ENCODE measurements around the gene CXCL5.
A peak's percentile ranks its signal among the peaks of the same experiment; 100 is the strongest.
"Not testable (repeated sequence)": the region's sequence is repeated elsewhere in the genome, so short reads cannot be mapped to it uniquely, and the experiment has no call there.

CXCL5 gene

DNA sequence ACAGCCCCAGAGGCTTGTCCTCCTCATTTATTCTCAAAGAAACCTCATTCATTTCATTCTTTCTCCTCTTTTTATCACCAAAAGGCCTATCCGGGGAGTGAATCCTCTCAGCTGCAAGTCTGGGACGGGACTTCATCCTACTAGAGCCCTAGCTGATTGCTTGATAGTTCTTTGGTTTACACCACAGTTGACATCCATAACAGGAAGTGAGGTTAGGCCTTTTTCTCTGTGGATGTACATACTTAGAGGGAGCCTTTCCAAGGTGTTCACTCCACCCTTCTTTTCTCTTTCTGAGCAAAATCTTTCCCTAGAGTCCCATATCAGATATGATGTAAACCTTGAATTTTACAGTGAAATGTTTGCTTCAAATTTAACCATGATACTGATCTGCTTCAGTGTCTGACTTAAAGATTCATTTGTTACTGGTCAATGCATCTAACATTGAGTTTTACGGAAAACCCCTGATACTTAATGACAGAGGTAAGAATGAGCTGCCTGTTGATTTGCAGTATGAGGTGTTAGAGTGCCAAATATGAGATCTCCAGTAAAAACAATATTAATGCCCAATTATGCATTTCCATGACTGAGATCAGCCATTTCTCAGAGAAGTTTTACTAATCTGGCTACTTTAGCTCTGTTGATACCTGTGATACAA is 16.8 kb upstream of the CXCL5 start:
- no peak for DNase-seq (ENCODE audit: low spot score)

DNA sequence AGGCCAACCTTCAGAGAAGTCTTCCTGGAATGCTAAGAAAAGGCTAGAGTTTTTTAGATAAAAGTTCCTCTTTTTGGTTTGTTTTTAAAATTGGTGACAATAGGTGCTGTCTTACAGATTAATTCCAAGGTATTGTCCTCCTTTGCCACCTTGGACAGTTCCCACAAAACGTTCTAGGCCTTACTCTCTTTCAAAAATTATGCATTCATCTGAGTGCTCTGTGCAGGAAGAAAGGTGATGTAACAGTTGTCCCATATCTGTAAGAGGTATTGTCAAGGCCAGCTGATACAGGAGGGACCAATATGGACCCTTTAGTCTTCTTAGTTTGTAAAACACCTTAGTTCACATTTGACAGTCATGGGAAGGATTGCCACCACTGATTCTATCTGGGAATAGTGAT is 15.9 kb upstream of the CXCL5 start:
- DNase-seq (ENCODE audit: low spot score): no peak

GRCh38 chr4:74013264-74013663 is 14.8 kb upstream of the CXCL5 start:
- DNase-seq (ENCODE audit: low spot score): no peak

GRCh38 chr4:74012130-74012529 is 13.7 kb upstream of the CXCL5 start:
- no peak for DNase-seq (ENCODE audit: low spot score)

DNA sequence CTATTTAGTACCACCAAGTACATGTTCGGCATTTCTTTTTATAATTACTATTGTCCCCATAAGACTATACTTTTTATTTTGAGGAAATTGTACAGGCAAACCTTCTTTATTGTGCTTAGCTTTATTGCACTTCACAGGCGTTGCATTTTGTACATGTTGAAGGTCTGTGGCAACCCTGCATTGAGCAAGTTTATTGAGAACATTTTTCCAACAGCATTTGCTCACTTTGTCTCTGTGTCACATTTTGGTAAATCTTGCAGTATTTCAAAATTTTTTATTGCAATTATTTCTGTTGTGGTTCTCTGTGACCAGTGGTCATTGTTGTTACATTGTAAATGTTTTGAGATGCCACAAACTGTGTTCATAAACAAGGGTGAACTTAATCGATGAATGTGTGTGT is 10.8 kb upstream of the CXCL5 start:
- no peak for DNase-seq (ENCODE audit: low spot score)

- DNase-seq (ENCODE audit: low spot score): peak; percentile 88
Observed at GRCh38 chr4:74006009-74006476, 7.6 kb upstream of the CXCL5 start.

- DNase-seq (ENCODE audit: low spot score): peak; percentile 84
Observed at GRCh38 chr4:74005528-74005927, 7.1 kb upstream of the CXCL5 start.

GRCh38 chr4:74004668-74005067 is 6.2 kb upstream of the CXCL5 start:
- no peak for DNase-seq (ENCODE audit: low spot score)

GRCh38 chr4:74000301-74000700 is 1.8 kb upstream of the CXCL5 start:
- DNase-seq (ENCODE audit: low spot score): no peak

GRCh38 chr4:73992050-73992449 is 6.4 kb downstream of the CXCL5 start:
- no peak for DNase-seq (ENCODE audit: low spot score)

DNA sequence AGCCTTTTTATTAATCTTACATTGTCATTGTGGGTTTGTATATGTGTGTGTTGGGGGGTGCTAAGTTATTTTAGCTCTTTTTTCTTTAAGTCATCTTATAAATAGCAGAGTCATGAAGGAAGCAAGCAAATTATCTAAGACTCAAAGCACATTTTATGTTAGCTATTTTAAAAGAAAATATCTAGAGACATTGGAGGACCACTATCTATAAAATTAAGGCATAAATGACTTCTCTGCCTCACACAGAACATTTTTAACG is 6.8 kb downstream of the CXCL5 start:
- DNase-seq (ENCODE audit: low spot score): no peak

DNA sequence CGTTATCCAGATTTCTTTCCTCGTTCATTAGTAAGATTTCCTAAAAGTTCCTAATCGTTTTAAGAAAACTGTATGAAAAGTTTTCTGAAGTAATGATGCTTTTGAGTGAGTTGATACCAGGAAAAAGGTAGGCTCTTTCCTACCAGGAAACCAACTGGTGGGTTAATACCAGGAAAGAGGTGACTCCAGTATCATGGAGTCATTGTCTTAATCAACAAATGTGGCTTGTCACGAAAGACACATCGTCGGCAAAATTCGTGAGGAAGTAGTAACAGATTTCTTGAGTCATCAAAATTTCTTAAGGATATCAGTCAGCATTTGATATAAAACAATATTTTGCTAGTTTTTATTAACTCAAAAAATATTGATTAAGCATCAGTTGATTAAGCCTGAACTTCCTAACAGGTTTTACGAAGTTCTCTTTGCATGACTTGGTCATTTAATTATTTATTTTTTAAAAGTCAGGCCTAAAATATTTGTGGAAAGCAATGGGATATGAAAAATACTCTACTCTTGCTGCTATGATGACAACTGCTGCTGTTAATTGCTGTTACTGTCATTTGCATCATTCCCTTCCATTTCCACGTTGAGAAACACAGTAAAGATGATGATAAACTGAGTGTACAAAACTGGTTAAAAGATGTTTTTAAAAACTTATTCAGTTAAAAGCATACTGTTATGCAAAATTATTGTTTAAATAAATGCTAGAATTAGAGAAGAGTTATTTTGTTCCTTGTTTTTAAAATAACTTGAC is 7.3 kb downstream of the CXCL5 start:
- no peak for DNase-seq (ENCODE audit: low spot score)

- DNase-seq (ENCODE audit: low spot score): no peak
Observed at GRCh38 chr4:73989928-73990327, 8.5 kb downstream of the CXCL5 start.

- DNase-seq (ENCODE audit: low spot score): no peak
Observed at GRCh38 chr4:73989031-73989430, 9.4 kb downstream of the CXCL5 start.

GRCh38 chr4:73988061-73988460 is 10.4 kb downstream of the CXCL5 start, which contains the start of gene PPBP:
TSS of gene PPBP (minus strand) at chr4:73988190. CDS start at chr4:73988103, 87 bp downstream.
- DNase-seq (ENCODE audit: low spot score): peak; percentile 63

GRCh38 chr4:73985528-73985852 is 13.0 kb downstream of the CXCL5 start:
- no peak for DNase-seq (ENCODE audit: low spot score)

DNA sequence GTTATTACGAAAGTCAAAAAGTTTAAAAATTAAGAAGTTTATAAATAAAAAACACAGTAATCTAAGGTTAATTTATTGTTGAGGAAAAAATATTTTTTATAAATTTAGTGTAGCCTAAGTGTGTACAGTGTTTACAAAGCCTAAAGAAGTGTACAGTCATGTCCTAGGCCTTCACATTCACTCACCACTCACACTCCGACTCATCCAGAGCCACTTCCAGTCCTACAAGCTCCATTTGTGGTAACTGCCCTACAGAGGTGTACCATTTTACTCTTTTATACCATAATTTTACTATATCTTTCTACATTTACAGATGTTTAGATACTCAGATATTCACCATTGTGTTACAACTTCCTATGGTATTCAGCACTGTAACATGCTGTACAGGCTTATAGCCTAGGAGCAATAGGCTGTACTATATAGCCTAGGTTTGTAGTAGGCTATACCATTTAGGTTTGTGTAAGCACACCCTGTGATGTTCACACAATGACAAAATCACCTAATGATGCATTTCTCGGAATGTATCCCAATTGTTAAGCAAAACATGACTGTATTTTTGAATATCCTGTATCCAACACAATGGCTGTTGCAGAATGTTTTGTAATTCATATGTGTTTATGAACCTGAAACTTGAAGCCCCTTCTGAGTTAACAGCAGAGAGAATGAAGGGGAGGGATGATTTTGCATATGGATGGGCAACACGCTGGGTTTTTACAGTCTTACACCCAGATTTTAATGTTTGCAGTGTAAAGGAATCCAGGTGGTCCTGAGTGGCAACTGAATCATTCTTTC is 13.5 kb downstream of the CXCL5 start:
- DNase-seq (ENCODE audit: low spot score): peak; percentile 50

GRCh38 chr4:73981175-73981574 is 17.3 kb downstream of the CXCL5 start:
- not testable (repeated sequence) for DNase-seq (ENCODE audit: low spot score)

GRCh38 chr4:73979407-73979957 is 19.0 kb downstream of the CXCL5 start:
- DNase-seq (ENCODE audit: low spot score): no peak

GRCh38 chr4:73978886-73979285 is 19.6 kb downstream of the CXCL5 start:
- peak; percentile 25 for DNase-seq (ENCODE audit: low spot score)

- no peak for DNase-seq (ENCODE audit: low spot score)
Observed at GRCh38 chr4:73976716-73977115, 21.8 kb downstream of the CXCL5 start.

GRCh38 chr4:73976217-73976616 is 22.3 kb downstream of the CXCL5 start:
- DNase-seq (ENCODE audit: low spot score): no peak

GRCh38 chr4:73974352-73974751 is 24.1 kb downstream of the CXCL5 start:
- no peak for DNase-seq (ENCODE audit: low spot score)
